Activated T-cell treated with anti-CD3 and anti-CD28 coated beads, Interleukin-2, amount 50 U/mL, for 48 hours (primary cell): ENCODE data around the gene IGF1.

ENCODE experiments used
- DNase-seq, 2 experiments: peaks; one replicate each; pipeline ENCODE4 v3.0.0-alpha.2; 2020

IGF1 gene

GRCh38 chr12:102426599-102427542, 53.5 kb downstream of the IGF1 start:
- no peak for DNase-seq

- DNase-seq, result no peak
Observed at GRCh38 chr12:102425109-102426039, 55.0 kb downstream of the IGF1 start.

- DNase-seq, result no peak
Observed at GRCh38 chr12:102423462-102423861, 56.9 kb downstream of the IGF1 start.

- no peak for DNase-seq
Observed at GRCh38 chr12:102421802-102422583, 58.4 kb downstream of the IGF1 start.

GRCh38 chr12:102419094-102419764, 61.1 kb downstream of the IGF1 start:
- DNase-seq, result no peak

GRCh38 chr12:102417055-102417454, 63.3 kb downstream of the IGF1 start:
- DNase-seq, result no peak

GRCh38 chr12:102415515-102415914, 64.8 kb downstream of the IGF1 start:
- DNase-seq, result no peak

GRCh38 chr12:102413396-102413795, 67.0 kb downstream of the IGF1 start:
- DNase-seq, result no peak

GRCh38 chr12:102410511-102410910, 69.9 kb downstream of the IGF1 start:
- no peak for DNase-seq

GRCh38 chr12:102408487-102409297, 71.7 kb downstream of the IGF1 start:
- no peak for DNase-seq

- DNase-seq, result no peak
Observed at GRCh38 chr12:102407776-102408486, 72.4 kb downstream of the IGF1 start.

GRCh38 chr12:102406033-102406584, 74.3 kb downstream of the IGF1 start:
- DNase-seq, result no peak

- DNase-seq, result no peak
Observed at GRCh38 chr12:102401087-102401486, 79.3 kb downstream of the IGF1 start.

GRCh38 chr12:102399653-102400052, 80.7 kb downstream of the IGF1 start:
- DNase-seq, result no peak

- no peak for DNase-seq
Observed at GRCh38 chr12:102396276-102396675, 84.1 kb downstream of the IGF1 start.

- no peak for DNase-seq
Observed at GRCh38 chr12:102394200-102394599, 86.2 kb downstream of the IGF1 start.

- DNase-seq, result no peak
Observed at GRCh38 chr12:102390068-102390467, 90.3 kb downstream of the IGF1 start.

GRCh38 chr12:102388469-102388868, 91.9 kb downstream of the IGF1 start:
- no peak for DNase-seq

GRCh38 chr12:102385343-102385742, 95.0 kb downstream of the IGF1 start:
- DNase-seq, result no peak
